Body of pancreas (tissue), 4 donors: ENCODE data around the gene ARFGEF2.

Experiments used
- CTCF ChIP-seq, 7 experiments: fragments of 450-650 bp in 4 of 7; fragments of 200-600 bp in 3 of 7; sonication (generic) in 3 of 7; IDR thresholded peaks; one replicate each; pipeline ENCODE4 v1.5.1; 2016 to 2019; ENCODE audit warnings: antibody characterized with exemption in 7 of 7
- POLR2A ChIP-seq, 3 donors: fragments of 450-650 bp; IDR thresholded peaks; one replicate each; pipeline ENCODE4 v1.6.1; 2016; ENCODE audit warnings: antibody characterized with exemption in 3 of 3, mild to moderate bottlenecking in 2 of 3

GRCh38 chr20:48951646-48952045 lies 30.1 kb downstream of the ARFGEF2 start:
- no peak for TF ChIP-seq CTCF (IDR thresholded peaks at IDR 0.05)
- TF ChIP-seq POLR2A (IDR thresholded peaks at IDR 0.05), result no peak
